ENCODE data around the gene VPS13D.
A peak's percentile ranks its signal among the peaks of the same experiment; 100 is the strongest.

Gene VPS13D

GRCh38 chr1:12338017-12338416 is 108.2 kb downstream of the VPS13D start:
- no peak for DNase-seq

- DNase-seq = peak; percentile 9
Measured at GRCh38 chr1:12338823-12339222, 109.0 kb downstream of the VPS13D start.

GRCh38 chr1:12339396-12339795 is 109.6 kb downstream of the VPS13D start:
- DNase-seq = no peak

GRCh38 chr1:12339811-12340543 is 110.1 kb downstream of the VPS13D start:
- no peak for DNase-seq

GRCh38 chr1:12340544-12340930 is 110.7 kb downstream of the VPS13D start:
- no peak for DNase-seq

GRCh38 chr1:12341667-12342066 is 111.8 kb downstream of the VPS13D start:
- DNase-seq = no peak

GRCh38 chr1:12342401-12343003 is 112.7 kb downstream of the VPS13D start:
- DNase-seq = no peak

GRCh38 chr1:12343823-12344487 is 114.1 kb downstream of the VPS13D start:
- no peak for DNase-seq

- no peak for DNase-seq
Measured at GRCh38 chr1:12344596-12345349, 114.9 kb downstream of the VPS13D start.

GRCh38 chr1:12345350-12346217 is 115.8 kb downstream of the VPS13D start:
- DNase-seq = no peak

- no peak for DNase-seq
Measured at GRCh38 chr1:12346483-12347151, 116.8 kb downstream of the VPS13D start.

GRCh38 chr1:12348113-12348512 is 118.3 kb downstream of the VPS13D start:
- no peak for DNase-seq

GRCh38 chr1:12353981-12354380 is 124.2 kb downstream of the VPS13D start:
- DNase-seq = no peak

GRCh38 chr1:12356004-12356890 is 126.4 kb downstream of the VPS13D start:
- DNase-seq = peak; percentile 67

- no peak for DNase-seq
Measured at GRCh38 chr1:12358499-12358898, 128.7 kb downstream of the VPS13D start.

GRCh38 chr1:12359359-12360133 is 129.7 kb downstream of the VPS13D start:
- DNase-seq = no peak

GRCh38 chr1:12368646-12369045 is 138.8 kb downstream of the VPS13D start:
- DNase-seq = no peak

- no peak for DNase-seq
Measured at GRCh38 chr1:12369258-12369657, 139.4 kb downstream of the VPS13D start.

GRCh38 chr1:12370333-12370975 is 140.6 kb downstream of the VPS13D start:
- DNase-seq = no peak

Measured in fibroblast of skin of back (primary cell).